ENCODE measurements around the gene GJA1.

GJA1 gene

DNA sequence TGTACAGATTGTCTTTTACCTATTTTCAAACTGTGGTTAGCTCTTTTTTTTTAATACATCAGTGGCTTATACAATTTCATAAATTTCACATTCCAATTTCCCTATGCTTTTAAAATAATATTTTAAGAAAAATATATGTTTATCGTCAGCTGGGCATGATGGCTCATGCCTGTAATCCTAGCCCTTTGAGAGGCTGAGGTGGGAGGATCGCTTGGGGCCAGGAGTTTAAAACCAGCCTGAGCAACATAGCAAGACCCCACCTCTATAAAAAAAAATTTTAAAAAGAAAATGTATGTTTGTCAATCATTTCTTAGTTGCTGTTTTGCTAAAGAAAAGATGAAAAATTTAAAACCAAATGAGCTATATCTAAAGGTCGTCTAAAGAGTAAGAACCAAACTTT is 3.4 kb downstream of the GJA1 start:
- TF ChIP-seq, protein P1, sequence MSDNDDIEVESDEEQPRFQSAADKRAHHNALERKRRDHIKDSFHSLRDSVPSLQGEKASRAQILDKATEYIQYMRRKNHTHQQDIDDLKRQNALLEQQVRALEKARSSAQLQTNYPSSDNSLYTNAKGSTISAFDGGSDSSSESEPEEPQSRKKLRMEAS (IDR thresholded peaks at IDR 0.05) = no peak
- TF ChIP-seq CREB1 (IDR thresholded peaks at IDR 0.05; ENCODE audit: low read depth) (no peak), RAD21 (IDR thresholded peaks at IDR 0.05; ENCODE audit: low read depth) (no peak)

DNA sequence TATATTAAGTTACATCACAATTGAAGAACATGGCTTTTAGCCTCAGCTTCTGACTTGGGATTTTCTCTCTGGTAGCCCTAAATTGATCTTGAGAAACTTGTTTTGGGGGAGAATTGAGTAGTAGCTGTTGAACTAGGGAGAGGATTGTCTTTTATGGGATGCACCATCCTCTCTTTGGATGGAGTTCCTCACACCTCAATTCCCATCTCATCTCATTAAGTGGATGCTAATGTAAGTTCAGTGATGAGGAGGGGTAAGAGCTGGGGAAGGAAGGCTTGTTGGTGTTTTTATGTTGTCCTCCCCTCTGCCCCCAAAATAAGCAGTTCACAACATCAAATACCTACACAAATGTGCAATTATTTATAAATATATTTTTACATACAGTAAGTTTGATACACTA is 4.0 kb downstream of the GJA1 start:
- no peak for TF ChIP-seq FOXM1 (IDR thresholded peaks at IDR 0.05; ENCODE audit: borderline replicate concordance, low read depth)
- no peak for TF ChIP-seq EP300 (IDR thresholded peaks at IDR 0.05; ENCODE audit: borderline replicate concordance)
- no peak for TF ChIP-seq NFIC (IDR thresholded peaks at IDR 0.05)
- TF ChIP-seq, protein P2, sequence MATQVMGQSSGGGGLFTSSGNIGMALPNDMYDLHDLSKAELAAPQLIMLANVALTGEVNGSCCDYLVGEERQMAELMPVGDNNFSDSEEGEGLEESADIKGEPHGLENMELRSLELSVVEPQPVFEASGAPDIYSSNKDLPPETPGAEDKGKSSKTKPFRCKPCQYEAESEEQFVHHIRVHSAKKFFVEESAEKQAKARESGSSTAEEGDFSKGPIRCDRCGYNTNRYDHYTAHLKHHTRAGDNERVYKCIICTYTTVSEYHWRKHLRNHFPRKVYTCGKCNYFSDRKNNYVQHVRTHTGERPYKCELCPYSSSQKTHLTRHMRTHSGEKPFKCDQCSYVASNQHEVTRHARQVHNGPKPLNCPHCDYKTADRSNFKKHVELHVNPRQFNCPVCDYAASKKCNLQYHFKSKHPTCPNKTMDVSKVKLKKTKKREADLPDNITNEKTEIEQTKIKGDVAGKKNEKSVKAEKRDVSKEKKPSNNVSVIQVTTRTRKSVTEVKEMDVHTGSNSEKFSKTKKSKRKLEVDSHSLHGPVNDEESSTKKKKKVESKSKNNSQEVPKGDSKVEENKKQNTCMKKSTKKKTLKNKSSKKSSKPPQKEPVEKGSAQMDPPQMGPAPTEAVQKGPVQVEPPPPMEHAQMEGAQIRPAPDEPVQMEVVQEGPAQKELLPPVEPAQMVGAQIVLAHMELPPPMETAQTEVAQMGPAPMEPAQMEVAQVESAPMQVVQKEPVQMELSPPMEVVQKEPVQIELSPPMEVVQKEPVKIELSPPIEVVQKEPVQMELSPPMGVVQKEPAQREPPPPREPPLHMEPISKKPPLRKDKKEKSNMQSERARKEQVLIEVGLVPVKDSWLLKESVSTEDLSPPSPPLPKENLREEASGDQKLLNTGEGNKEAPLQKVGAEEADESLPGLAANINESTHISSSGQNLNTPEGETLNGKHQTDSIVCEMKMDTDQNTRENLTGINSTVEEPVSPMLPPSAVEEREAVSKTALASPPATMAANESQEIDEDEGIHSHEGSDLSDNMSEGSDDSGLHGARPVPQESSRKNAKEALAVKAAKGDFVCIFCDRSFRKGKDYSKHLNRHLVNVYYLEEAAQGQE (IDR thresholded peaks at IDR 0.05; ENCODE audit: low read depth) = no peak
- TF ChIP-seq TEAD4 (IDR thresholded peaks at IDR 0.05) = no peak
- TF ChIP-seq EGR1 (IDR thresholded peaks at IDR 0.05) = no peak
- no peak for TF ChIP-seq RAD21 (IDR thresholded peaks at IDR 0.05; ENCODE audit: low read depth)

DNA sequence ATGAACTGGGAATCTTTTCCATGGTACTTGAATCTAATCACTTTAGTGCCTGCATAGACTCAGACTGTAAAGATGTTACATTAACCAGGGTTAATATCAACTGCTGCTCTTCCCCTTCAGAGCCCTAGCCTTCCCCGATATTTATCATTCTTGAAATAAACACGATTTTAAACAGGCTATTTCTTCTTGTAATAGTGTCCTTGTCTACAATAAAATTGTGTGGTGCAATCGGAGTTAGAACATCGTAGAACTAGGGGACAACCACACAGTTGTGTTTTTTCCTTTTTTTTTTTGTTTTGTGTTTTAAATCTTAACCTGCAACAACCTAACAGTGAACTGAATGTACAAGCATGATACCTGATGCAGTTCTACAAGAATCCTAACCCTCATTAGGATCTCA is 4.5 kb downstream of the GJA1 start:
- TF ChIP-seq TCF12 (IDR thresholded peaks at IDR 0.05; ENCODE audit: low read depth) = no peak
- TF ChIP-seq, protein P1 (IDR thresholded peaks at IDR 0.05) = no peak

DNA sequence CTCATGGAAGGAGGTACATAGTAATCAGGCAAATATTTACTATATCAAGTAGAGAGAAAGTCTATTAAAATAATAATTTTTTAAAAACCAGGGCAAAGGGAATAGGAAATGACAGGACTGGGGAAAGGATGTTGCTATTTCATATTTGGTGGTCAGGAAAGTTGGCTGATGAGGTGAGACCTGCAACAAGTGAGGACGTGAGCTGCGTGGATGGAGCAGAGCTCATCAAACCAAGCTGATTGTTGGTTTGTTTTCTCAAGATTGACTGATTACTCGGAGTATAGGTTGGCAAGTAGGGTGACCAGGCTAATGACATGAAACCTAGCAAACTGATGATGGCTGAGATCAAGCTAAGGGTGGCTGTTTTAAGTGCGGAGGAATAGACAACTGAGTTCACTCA is 6.0 kb downstream of the GJA1 start:
- TF ChIP-seq RAD21 (IDR thresholded peaks at IDR 0.05; ENCODE audit: low read depth) = no peak
- no peak for TF ChIP-seq TEAD4 (IDR thresholded peaks at IDR 0.05)
- TF ChIP-seq, protein P2 (IDR thresholded peaks at IDR 0.05; ENCODE audit: low read depth) = no peak
- no peak for TF ChIP-seq CREB1 (IDR thresholded peaks at IDR 0.05; ENCODE audit: low read depth)
- no peak for TF ChIP-seq CEBPB (IDR thresholded peaks at IDR 0.05)
- TF ChIP-seq YY1 (IDR thresholded peaks at IDR 0.05; ENCODE audit: low read depth) = no peak

DNA sequence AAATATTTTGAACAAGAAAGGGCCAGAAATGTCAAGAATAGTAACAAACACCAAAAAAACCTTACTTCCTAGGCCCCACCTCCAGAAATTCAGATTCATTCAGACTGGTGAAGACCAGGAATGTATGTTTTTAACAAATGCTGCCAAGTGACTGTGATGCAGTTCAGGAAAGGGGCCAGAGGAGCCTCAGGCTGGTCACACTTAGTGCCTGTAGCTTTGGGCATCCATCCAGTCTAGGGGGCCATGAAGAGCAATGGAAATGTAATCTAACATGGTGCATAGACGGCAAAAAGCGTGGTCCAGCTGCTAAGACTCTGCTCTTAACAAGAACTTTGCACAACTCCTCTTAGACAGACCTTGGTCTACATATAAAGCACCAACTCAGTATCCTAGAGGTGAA is 7.1 kb downstream of the GJA1 start:
- no peak for TF ChIP-seq YY1 (IDR thresholded peaks at IDR 0.05; ENCODE audit: low read depth)

DNA sequence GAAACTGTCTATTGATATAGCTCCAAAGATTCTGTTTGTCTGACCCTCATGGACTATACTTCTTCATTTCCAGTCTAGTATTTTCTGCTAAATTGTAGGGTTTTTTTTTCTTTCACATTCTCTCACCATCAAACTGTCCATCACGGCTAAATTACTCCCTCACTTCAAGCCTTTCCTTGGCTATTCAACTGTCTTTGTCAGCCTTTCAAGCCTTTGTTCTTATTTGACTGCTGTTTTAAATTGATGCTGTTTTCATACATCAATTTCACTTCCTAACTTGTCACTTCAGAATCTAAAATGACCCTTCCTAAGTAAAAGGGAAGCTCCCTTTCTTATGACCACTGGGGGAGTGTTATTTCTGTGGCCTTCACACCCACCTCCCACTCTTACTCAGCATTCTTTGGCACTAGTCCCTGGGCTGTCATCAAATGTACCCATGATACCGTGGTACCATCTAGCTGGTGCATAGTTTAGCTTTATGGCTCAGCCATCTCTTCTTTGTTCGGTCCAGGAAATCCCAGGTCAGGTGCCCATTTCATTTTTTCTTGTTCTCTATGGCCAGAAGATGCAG is 8.6 kb downstream of the GJA1 start:
- TF ChIP-seq FOXM1 (IDR thresholded peaks at IDR 0.05; ENCODE audit: borderline replicate concordance, low read depth) = no peak
- TF ChIP-seq TAF1 (IDR thresholded peaks at IDR 0.05; ENCODE audit: low read depth) = no peak
- TF ChIP-seq, protein P1 (IDR thresholded peaks at IDR 0.05) = no peak
- TF ChIP-seq EGR1 (IDR thresholded peaks at IDR 0.05) = no peak
- TF ChIP-seq NFIC (IDR thresholded peaks at IDR 0.05) = no peak
- TF ChIP-seq, protein P3, sequence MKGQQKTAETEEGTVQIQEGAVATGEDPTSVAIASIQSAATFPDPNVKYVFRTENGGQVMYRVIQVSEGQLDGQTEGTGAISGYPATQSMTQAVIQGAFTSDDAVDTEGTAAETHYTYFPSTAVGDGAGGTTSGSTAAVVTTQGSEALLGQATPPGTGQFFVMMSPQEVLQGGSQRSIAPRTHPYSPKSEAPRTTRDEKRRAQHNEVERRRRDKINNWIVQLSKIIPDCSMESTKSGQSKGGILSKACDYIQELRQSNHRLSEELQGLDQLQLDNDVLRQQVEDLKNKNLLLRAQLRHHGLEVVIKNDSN (IDR thresholded peaks at IDR 0.05) = no peak
- no peak for TF ChIP-seq ZBTB7A (IDR thresholded peaks at IDR 0.05; ENCODE audit: low read depth)
- TF ChIP-seq, protein P2 (IDR thresholded peaks at IDR 0.05; ENCODE audit: low read depth) = no peak
- no peak for TF ChIP-seq YY1 (IDR thresholded peaks at IDR 0.05; ENCODE audit: low read depth)
- no peak for TF ChIP-seq TCF12 (IDR thresholded peaks at IDR 0.05; ENCODE audit: low read depth)
- no peak for TF ChIP-seq CREB1 (IDR thresholded peaks at IDR 0.05; ENCODE audit: low read depth)
- no peak for TF ChIP-seq CEBPB (IDR thresholded peaks at IDR 0.05)
- no peak for TF ChIP-seq RAD21 (IDR thresholded peaks at IDR 0.05; ENCODE audit: low read depth)
- no peak for TF ChIP-seq TEAD4 (IDR thresholded peaks at IDR 0.05)
- no peak for TF ChIP-seq EP300 (IDR thresholded peaks at IDR 0.05; ENCODE audit: borderline replicate concordance)
